Measurements from ENCODE around the gene TM2D1.

- TF ChIP-seq, protein P1, sequence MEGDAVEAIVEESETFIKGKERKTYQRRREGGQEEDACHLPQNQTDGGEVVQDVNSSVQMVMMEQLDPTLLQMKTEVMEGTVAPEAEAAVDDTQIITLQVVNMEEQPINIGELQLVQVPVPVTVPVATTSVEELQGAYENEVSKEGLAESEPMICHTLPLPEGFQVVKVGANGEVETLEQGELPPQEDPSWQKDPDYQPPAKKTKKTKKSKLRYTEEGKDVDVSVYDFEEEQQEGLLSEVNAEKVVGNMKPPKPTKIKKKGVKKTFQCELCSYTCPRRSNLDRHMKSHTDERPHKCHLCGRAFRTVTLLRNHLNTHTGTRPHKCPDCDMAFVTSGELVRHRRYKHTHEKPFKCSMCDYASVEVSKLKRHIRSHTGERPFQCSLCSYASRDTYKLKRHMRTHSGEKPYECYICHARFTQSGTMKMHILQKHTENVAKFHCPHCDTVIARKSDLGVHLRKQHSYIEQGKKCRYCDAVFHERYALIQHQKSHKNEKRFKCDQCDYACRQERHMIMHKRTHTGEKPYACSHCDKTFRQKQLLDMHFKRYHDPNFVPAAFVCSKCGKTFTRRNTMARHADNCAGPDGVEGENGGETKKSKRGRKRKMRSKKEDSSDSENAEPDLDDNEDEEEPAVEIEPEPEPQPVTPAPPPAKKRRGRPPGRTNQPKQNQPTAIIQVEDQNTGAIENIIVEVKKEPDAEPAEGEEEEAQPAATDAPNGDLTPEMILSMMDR (IDR thresholded peaks at IDR 0.05; ENCODE audit: poor library complexity): no peak
- no peak for TF ChIP-seq EZH2 (IDR thresholded peaks at IDR 0.05; ENCODE audit: borderline replicate concordance)
- TF ChIP-seq EZH2phosphoT487 (IDR thresholded peaks at IDR 0.05; ENCODE audit: low read depth, severe bottlenecking, unreplicated experiment): no peak
Observed at GRCh38 chr1:61743716-61744580, 19.0 kb upstream of the TM2D1 start.
